NCI-H1694 treated with DMSO at 0.1 percent for 48 hours (cell line): Measurements from ENCODE around the gene LAMA5.

ENCODE experiments used
- DNase-seq: peaks from one replicate; lab custom pipeline; 2025; lab: John Stamatoyannopoulos, UW

Gene LAMA5

DNA sequence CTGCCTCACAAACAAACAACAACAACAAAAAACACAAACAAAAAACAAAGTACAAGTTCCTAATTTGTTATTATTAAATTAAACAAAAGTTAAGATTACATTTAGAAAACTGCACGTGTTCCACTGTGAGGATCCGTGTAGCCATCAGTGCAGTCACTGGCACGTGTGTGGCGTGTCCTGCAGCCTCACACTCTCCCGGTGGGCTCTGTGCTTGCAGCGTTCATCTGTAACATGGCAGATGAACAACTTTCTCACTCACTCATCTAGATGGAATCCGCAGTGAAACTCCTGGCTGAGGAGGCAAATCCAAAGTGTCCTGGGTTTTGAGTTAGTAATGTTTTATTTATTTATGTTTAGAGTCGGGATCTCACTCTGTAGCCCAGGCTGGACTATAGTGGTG is 77.2 kb downstream of the LAMA5 start:
- no peak for DNase-seq

DNA sequence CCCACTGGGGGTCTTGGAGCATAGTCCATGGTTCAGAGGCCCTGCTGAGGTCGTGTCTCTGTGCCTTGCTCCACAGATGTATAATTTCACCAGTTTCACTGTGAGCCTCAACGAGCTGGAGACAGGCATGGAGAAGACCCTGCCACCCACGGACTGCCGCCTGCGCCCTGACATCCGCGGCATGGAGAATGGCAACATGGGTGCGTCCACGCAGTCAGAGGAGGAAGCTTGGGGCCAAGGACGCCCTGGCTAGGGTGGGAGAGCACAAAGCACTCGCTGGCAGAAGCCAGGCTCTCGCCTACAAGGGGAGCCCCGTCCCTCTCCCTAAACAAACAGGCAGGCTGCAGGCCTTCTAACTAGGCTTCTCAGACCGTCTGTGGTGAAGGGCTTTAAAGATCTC is 78.0 kb downstream of the LAMA5 start:
- DNase-seq, result no peak

DNA sequence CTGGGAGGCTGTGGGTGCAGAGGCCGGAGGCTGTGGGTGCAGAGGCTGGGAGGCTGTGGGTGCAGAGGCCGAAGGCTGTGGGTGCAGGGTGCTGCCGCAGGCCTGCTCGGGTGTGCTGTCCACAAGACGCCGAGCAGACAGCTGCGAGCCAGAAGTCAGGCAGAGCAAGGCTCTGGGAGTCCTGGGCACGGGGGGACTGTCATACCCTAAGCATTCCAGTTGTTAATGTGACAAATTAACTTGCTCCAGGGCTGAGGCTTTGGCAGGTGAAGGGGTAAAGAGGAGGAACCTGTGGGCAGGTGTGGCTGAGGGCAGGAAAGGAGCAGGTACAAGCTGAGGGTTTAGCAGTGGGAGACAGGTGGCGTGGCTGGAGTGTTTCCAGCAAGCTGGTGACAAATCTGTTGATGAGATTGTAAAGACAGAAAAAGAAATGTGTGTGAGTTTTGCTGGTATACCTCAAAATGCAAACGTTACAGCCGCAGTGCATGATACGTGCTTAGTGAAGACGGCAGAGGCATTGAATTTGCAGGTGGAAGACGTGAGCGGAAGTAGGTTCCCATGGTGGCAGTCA is 78.5 kb downstream of the LAMA5 start:
- no peak for DNase-seq

DNA sequence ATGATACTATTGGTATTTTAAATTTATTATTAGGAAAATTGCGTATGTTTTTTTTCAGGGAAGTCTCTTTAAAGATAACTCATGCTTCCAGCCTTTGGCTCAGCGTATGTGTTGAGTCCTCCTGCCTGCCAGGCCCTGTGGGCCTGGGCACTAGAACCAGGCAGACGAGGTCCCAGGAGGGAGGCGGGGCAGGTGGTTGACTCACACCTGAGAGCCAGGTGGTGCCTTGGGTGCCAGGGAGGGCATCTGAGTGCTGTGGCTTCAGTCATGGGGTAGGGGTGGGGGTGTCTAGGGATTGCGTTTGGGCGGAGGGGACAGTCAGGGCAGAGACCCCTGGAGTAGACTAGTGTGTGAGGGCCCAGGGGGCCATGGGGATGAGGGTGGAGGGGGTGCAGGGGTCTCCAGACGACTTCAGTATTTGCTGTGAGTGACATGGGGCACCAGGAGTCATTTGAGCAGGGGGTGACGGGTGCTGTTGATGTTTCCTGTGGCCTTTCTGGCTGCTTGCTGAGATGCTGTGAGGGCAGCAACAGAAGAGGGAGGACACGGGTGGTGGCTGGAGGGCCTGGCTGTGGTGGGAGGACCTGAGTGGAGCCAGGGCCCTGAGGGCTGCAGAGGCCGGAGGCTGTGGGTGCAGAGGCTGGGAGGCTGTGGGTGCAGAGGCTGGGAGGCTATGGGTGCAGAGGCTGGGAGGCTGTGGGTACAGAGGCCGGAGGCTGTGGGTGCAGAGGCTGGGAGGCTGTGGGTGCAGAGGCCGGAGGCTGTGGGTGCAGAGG is 79.2 kb downstream of the LAMA5 start:
- DNase-seq, result no peak

DNA sequence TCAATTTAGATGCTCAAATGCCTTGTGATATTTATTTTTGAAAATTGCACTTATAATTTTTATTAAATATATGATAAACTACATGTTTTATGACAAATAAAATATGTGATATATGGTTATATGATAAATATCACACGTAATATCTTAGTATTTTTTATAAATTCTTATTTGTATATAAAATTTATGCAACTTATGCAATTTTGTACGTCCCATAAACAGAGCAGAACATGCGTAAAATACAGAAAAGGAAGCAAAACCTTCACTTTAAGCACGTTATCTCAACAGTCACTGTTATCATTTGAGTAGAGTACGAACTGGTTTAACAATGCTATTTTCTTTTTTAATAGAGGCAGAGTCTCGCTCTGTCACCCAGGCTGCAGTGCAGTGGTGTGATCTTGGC is 80.0 kb downstream of the LAMA5 start:
- DNase-seq, result no peak

DNA sequence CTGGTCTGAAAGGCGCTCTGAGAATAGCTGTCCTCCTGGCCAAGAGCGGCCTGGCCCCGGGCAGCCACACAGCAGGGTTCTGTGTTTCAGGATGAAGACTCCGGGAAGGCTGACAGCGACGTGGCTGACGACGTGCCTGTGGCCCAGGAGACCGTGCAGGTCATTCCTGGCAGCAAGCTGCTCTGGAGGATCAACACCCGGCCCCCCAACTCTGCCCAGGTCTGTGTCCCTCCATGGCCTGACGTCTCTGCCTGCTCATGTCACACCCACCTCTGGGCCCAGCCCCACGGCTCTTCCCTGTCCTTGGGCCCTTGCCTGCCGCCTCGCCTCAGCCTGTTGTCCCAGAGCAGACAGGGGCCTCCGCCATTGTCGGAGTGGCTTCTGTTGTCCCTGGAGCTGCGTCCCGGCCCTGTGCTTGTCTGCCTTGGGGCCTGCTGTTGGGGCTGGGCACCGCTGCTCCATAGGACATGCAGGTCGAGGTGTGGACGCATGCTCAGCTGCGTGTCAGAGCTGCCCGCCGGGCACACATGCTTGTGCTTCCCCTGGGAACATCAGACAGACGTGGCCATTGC is 80.5 kb downstream of the LAMA5 start:
- no peak for DNase-seq

DNA sequence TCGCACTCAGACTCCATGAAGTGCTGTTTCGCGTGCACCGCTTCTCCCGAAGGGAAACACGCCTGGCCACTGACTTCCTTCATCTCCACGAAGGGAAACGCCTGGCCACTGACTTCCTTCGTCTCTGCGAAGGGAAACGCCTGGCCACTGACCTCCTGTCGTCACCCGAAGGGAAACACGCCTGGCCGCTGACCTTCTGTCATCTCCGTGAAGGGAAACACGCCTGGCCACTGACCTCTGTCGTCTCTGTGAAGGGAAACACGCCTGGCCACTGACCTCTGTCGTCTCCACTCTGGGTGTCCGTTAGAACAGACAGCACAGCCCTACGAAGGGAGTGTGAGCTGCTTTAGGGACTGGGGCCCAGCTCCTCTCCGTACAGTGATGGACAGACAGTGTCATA is 81.4 kb downstream of the LAMA5 start:
- DNase-seq, result no peak

DNA sequence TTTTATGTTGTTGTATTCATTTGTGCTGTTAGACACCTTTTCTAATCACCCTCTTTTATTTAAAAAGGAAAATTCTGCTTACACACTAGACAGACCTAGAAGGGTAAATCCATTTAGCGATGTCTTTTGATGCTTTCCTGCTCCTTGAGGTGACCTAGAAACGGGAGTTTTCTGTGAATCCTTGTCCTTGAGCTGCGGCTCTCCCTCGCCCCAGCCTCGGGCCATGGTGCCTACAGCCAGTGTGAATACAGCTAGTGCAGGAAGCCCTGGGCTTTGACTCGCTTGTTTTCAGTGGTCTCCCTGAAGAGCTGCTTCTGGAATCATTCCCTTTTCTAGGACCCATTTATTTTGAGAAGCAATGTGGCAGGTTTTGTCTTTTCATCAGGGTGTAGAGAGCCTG is 82.0 kb downstream of the LAMA5 start:
- no peak for DNase-seq

DNA sequence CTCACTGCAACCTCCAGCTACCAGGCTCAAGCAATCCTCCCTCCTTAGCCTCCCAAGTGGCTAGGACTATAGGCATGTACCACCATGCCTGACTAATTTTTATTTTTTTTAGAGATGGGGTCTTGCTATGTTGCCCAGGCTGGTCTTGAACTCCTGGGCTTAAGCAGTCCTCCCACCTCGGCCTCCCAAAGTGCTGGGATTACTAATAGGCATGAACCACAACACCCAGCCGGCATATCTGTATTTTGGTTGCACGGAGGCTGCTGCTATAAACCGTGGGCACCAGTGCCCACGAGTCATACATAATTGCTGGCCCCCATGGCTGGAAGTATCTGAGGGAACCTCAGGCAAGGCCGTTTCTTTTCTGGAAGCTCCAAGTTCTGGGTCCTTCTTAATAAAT is 82.7 kb downstream of the LAMA5 start:
- DNase-seq, result no peak

DNA sequence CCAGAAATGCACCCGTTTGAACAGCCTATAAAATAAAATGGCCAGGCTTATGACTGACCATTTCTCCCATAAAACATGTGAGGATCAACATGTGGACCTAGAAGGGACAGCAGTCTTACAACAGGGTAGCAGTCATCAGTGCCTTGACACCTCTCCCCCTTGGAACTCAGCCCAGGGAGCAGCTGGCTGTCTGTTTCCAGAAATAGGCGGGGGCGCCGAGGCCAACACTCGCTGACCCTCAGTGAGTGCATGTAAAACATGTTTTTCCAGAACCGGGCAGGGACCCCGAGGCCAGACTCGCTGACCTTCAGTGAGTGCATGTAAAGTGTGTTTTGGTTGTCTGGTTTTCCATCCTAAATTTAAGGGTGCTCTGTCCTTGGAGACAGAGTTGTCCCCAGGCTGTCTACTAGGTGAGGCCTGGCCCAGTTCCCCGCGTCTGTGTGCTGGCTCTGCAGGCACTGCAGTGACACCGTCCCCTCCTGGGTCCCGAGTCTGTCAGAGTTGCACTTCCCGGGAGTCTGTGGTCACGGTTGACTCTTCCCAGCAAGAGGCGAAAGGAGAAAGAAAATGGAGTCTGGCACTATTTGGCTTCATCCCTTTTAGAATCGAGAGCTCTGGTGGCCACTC is 84.1 kb downstream of the LAMA5 start:
- no peak for DNase-seq

DNA sequence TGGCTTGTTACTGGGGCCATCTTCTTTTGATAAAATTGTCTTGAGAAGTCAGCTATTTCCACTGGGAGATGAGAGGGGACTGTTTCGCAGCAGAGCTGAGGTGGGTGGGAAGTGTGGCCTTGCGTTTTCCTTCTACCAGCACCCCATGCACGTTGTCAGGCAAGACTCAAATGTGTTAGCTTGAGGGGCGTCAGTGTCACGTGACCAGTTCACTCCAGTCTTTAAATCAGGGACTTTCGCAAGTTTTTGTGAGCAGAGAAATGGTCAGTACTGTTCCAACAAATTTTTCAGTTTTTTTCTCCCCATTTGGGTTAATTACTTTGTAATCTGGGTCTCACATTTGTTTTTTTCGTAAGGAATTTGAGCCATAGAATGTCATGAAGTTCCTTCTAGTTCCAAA is 85.0 kb downstream of the LAMA5 start:
- no peak for DNase-seq

DNA sequence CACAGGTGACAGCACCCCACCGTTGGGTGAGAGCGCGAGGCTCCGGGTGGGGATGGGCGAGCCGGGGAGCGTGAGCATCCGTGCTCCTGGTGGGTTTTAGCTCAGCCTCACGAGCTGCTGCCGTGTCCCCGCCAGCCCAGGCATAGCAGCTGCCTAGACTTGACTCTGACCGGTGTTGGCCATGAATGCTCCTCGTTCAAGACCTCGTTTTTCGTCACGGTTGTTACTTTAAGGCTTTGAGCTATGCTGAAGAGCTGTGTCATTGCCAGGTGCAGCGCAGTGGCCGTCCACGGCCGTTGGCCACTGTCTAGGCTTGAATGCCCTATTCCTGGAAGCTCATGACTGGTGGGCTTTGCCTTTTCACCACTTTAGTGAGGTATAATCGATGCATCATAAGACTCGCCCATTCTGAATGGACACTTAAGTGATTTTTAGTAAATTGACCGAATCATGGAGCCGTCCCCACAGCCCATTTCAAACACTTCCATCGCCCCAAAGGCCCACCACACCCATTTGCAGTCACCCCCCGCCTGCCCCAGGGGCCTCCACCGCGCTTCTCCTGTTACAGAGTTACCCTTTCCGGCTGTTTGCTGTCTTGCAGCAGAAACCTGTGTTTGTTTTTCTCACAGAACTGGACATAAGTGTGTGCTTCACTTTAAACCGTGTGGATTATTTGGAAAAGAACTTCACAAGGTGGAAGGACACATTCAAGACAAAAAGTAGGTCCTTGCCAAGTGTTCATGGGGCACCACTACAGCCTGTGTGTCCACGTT is 85.8 kb downstream of the LAMA5 start:
- no peak for DNase-seq

DNA sequence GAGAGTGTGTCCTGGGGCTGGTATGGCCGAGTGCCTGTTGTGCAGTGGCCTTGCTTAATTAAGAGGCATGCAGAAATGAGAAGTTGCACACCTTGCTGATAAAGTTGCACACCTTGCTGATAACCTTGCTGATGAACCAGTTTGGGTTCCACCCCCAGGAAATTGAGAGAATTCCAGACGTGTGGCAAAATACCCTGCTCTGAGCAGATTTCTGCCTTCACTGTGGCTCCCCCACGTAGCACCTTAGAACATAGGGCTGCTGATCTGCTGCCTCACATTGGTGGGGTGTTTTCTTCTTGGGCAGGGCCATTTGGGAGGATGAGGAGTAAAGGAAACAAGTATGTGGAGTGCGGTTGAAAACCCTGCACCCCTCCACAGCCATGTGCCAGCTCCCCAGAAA is 86.8 kb downstream of the LAMA5 start:
- no peak for DNase-seq

DNA sequence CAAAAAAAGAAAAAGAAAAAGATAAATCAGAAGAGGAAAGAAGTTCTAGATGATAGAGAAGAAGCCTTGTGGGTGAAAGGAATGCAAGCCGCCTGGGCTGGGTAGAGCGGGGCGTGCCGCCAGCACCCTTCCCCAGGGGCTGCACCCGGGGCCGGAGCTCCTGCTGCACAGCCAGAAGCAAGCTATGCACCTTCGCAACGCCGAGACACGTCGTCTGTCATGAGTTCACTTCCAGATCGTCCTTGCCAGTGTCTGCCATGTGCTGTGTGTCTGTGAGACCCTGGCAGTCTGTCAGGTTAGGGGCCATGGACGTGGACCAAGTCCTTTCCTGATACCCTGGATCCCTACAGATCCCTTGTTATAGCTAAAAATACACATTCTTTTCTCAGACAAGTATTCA is 89.9 kb downstream of the LAMA5 start:
- no peak for DNase-seq

DNA sequence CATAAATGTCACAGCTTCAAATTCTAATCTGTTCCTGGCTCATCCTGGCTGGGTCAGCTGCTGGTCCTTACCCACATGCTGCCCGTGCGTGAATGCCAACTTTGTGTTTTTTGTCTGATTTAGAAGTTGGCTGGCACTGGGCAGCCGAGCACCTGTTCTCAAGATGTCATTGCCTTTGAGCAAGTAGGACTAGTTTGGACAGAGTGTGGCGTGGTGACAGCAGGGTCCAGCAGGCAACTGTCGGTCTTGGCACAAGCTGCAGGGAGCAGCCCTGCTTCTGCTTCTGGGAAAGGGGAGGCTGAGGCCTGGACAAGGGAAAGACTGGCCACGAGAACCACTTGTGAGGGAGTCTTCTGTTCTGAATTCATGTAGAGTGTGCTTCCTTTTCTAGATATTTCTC is 90.7 kb downstream of the LAMA5 start:
- no peak for DNase-seq

DNA sequence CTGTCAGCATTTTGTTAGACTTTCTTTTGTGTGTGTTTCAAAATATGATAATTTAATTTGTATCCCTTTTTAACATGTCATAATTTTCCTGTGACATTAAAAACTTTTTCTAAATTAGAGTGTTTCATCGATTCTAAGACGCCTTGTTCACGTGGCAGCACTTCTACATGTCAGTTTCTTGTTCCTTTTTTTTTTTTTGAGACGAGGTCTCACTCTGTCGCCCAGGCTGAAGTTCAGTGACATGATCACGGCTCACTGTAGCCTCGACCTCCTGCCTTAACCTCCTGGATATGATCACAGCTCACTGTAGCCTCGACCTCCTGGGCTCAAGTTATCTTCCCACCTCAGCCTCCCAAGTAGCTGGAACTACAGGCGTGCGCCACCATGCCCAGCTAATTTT is 91.9 kb downstream of the LAMA5 start:
- DNase-seq, result no peak

DNA sequence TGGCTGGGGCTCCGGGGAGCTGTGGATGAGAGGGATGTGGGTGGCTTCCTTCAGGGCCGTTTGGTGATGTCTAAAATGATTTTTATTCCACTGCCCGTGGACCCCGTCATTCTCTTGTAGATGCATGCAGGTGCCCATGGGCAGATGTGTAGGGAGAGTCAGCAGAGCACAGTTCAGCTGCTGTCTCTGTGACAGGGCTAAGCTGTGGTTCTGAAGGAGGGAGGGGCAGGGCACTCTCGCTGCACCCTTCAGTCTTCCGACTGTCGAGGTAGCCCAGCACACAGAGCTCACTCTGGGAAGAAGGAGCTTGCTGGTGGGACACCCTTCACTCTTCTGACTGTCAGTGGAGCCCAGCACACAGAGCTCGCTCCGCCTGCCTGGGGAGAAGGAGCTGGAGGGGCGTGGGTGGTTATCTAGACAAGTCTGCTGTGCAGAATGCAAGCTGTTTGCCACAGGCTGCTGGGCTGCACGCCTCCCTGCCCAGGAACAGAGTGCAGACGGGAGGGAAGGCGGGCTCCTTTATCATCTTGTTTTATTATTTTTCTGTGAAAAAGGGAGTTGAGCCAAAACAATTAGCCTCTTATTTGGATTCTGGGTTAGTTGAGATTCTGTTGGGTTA is 92.7 kb downstream of the LAMA5 start:
- DNase-seq, result peak; percentile 26

DNA sequence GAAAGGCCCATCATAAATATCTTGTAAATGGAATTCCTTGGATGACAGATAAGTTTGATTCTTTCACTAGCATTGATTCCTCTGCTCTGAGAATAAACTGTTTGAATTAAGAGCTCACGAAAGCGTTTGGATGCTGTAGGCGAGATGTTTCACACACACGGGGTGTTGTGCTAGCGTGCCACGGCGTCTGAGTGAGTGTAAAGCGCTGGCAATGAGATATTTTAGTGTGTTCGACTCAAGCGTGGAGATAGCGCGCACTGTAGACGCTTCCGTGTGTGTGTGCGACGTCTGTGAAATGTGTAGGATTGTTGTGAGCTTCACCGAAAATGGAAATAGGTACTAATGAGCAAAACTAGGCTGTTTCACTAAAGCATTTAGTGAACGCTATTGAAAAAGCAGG is 93.7 kb downstream of the LAMA5 start:
- DNase-seq, result no peak

DNA sequence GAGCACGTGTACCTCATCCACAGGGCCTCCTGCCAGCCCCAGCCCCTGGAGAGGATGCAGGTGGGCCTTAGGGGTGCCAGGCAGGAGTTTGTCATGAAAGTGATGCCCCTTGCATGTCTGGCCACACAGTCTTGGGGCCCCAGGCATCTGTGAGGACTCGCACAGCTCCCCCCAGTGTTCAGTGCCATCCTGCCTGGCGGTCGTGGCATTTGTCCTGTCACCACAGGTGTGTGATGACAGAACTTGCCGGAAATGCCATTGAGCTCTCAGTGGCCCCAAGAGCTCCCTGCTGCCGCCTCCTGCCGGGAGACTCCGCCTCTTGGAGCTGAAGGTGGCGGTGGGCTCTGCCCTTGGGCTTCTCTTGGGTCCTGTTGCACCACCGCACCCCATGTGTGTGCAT is 94.9 kb downstream of the LAMA5 start:
- no peak for DNase-seq

DNA sequence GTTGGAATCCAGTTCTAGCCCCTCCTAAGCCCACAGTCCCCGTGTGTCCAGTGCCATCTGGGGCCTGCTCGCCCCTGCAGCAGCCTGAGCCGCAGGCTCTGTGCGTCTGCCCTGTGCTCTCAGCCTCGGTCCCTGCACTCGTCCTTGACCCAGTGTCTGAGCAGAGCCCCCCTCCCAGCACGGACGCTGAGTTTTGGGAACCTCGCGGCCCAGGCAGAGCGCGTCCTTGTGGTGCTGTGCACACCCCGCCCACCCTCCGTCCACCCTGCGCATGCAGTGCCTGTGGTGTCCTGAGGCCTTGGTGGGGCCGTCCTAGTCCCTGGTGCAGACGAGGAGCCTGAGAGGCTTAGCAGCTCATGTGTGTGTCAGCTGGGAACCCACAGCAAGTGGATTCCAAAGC is 97.2 kb downstream of the LAMA5 start:
- no peak for DNase-seq

DNA sequence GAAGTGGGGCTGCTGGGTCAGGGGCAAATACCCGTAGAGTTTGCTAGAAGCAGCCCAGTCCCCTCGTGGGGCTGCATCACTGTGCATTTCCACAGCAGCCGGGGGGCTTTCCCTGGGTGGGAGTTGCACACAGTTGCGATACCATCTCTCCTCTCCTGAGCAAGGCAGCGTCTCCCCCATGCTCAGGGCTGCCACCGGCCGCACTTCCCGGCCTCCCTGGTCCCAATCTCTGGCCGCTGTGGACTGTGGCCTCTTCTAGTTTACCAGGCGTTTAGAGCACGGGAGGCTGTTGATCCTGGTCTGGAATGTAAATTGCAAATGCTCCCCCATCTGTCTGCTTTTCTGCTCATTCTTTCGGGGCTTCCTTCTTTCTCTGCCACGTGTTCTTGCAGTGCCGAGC is 97.7 kb downstream of the LAMA5 start:
- no peak for DNase-seq

DNA sequence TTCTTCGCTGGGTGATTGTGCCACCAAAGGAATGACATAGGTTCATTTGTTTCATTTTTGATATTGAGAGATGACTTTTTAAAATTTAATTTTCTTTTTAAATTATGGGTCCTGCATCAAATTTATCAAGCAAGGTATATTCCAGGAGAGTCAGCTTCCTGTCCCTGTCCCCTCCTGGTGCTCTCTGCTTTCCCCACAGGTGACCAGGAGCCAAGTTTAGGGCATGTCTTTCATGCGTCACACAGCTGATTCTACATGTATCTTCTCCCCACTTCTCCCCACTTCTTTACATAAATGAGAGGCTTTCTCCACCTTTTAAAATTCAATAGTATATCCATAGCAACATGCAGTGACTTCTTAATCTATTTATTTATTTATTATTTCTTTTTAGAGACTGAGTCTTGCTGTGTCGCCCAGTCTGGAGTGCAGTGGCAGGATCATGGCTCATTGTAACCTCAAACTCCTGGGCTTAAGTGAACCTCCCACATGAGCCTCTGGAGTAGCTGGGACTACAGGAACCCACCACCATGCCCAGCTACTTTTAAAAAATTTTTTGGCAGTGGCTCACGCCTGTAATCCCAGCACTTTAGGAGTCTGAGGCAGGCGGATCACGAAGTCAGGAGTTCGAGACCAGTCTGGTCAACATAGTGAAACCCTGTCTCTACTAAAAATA is 98.7 kb downstream of the LAMA5 start:
- no peak for DNase-seq
